Colonic mucosa (tissue), 4 donors: ENCODE results near the gene JMY. TPM values are rescaled to one million over a fixed set of nuclear protein-coding genes. Genes with fewer than 3 reads are reported as not detected.

Experiments used
- DNase-seq: peaks from one replicate; pipeline ENCODE4 v3.0.0-alpha.2; 2020
- H3K27ac ChIP-seq: fragments of 200-600 bp; one replicate; pipeline ENCODE4 v1.8.0; 2021
- H3K27me3 ChIP-seq: fragments of 200-600 bp; one replicate; pipeline ENCODE4 v1.8.0; 2021
- H3K36me3 ChIP-seq: fragments of 200-600 bp; one replicate; pipeline ENCODE4 v1.8.0; 2021
- H3K4me1 ChIP-seq: fragments of 200-600 bp; one replicate; pipeline ENCODE4 v1.8.0; 2021; ENCODE audit warnings: mild to moderate bottlenecking
- H3K4me3 ChIP-seq: fragments of 200-600 bp; one replicate; pipeline ENCODE4 v1.8.0; 2021
- H3K9ac ChIP-seq, 2 donors: one replicate each; pipeline ENCODE4 v1.7.0; 2013; ENCODE audit warnings: control low read depth in 2 of 2, low read depth in 2 of 2, low read length in 2 of 2
- H3K9me3 ChIP-seq: fragments of 200-600 bp; one replicate; pipeline ENCODE4 v1.8.0; 2021
- CTCF ChIP-seq: fragments of 200-600 bp; IDR thresholded peaks from one replicate; pipeline ENCODE4 v1.8.0; 2022; ENCODE audit warnings: antibody characterized with exemption, mild to moderate bottlenecking
- intact Hi-C: fragments of 100-400 bp; cut with DNase I; formaldehyde crosslinking; loops from one replicate; pipeline ENCODE4 v1.14.1; 2022
- total RNA-seq, 2 donors: library from RNA; stranded (reverse); fragmentation: NEBNext Ultra II Directional in 1 of 2; extraction: Animal tissue kit (Norgen Biotek cat#: 25700) in 1 of 2; gene quantifications; one replicate each; pipeline ENCODE4 v1.2.1, GENCODE V29; 2021
- donor health status: healthy.
- donor health status: DM: no; HTN: no; CAD: no.
- donor health status: DM: no; HTN: no; CAD: no.

The JMY gene
- total RNA-seq, 2 donors from 2014 or later, result 4.7 to 8.0 TPM

DNA sequence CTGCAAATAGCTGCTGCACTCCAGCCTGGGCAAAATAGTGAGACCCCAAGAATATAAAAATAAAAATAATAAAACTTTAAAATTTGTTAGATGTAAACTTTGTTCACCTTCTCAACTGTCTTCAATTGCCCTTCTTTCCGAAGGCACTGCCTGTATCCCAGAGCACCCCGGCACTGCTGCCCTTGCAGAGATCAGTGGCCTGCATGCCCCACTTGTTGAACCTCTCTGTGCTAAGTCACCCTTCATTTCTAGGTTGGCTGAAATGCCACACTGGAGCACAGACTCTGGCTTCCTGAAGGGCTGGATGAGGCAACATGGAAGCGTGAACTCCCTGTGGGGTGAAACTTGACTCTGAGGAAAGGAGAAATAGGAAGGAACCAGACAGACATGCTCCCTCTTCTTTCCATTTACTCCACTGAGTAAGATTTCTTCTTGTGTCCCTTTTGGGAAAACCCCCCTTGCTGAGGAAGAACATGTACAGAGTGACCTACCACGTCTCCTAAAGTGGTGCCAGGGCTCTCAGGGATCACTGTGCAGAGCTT is 8.4 kb upstream of the JMY start:
- H3K36me3 ChIP-seq, result no peaks in the 10 kb centered on the region
- no peak for TF ChIP-seq CTCF
- no peaks in the 10 kb centered on the region for H3K4me1 ChIP-seq
- H3K27me3 ChIP-seq, result no peaks in the 10 kb centered on the region
- no peak overlapping the region for H3K4me3 ChIP-seq
- no peaks in the 10 kb centered on the region for H3K9me3 ChIP-seq
- no peak overlapping the region for H3K9ac ChIP-seq
- intact Hi-C loops, result no loop called here
- DNase-seq, result no peak
- no peak overlapping the region for H3K27ac ChIP-seq

DNA sequence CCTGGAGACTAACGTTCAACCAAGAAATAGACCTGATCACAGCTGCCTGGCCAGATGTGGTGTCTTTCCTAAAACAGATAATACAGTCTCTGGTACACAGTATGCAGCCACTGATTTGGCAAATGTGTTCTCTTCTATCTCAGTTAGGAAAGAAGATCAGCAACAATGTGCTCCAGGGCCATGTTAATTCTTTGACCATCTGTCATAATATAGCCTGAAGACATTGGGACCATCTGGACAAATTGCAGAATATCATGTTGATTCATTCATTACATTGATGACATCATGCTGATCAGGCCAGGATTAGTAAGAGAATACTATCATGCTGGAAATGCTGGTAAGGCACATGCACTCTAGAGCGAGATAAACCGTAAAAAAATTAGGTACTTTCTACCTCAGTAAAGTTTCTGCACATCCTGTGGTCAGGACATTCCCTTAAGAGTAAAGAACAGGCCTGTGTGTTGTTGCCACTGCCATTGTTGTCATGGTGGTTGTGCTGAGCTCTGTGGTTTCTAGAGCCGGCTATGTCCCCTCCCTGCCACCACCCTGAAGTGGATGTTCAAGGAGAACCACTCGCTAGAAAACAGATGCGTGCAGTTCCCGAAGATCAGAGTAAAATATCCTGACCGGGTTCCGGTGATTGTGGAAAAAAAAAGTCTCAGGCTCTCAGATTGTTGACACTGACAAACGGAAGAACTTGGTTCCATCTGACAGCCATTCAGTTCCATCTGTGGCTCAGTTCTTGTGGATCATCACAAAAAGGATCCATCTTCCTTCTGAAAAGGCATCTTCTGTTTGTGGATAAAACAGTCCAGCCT is 6.4 kb upstream of the JMY start:
- H3K9me3 ChIP-seq, result no peaks in the 10 kb centered on the region
- H3K9ac ChIP-seq, result no peak overlapping the region
- no peak overlapping the region for H3K27ac ChIP-seq
- H3K4me1 ChIP-seq, result no peaks in the 10 kb centered on the region
- no peaks in the 10 kb centered on the region for H3K36me3 ChIP-seq
- DNase-seq, result no peak
- intact Hi-C loops, result no loop called here
- no peak overlapping the region for H3K4me3 ChIP-seq
- no peak for TF ChIP-seq CTCF
- no peaks in the 10 kb centered on the region for H3K27me3 ChIP-seq

GRCh38 chr5:79235261-79235633 is 684 bp upstream of the JMY start:
- Histone ChIP-seq H3K4me3 (peak overlapping the region; percentile 73), H3K9me3 (no peaks in the 10 kb centered on the region), H3K36me3 (no peaks in the 10 kb centered on the region), H3K9ac (peak overlapping the region; percentile 73 to 96), H3K27me3 (no peaks in the 10 kb centered on the region), H3K4me1 (peaks cover 3% of the 10 kb centered on the region), H3K27ac (peak overlapping the region; percentile 78)
- intact Hi-C loops, result no loop called here
- DNase-seq, result no peak
- TF ChIP-seq CTCF, result no peak

- H3K9me3 ChIP-seq, result no peaks in the 10 kb centered on the region
- no peak for TF ChIP-seq CTCF
- H3K27ac ChIP-seq, result peak overlapping the region; percentile 87
- peak overlapping the region; percentile 73 for H3K4me3 ChIP-seq
- H3K27me3 ChIP-seq, result no peaks in the 10 kb centered on the region
- peaks cover 3% of the 10 kb centered on the region for H3K4me1 ChIP-seq
- peak overlapping the region; percentile 87 to 96 for H3K9ac ChIP-seq
- intact Hi-C loops, result no loop called here
- DNase-seq, result peak; percentile 32
- no peaks in the 10 kb centered on the region for H3K36me3 ChIP-seq
These were observed 535 bp downstream of the JMY start for GRCh38 chr5:79236362-79236969.

GRCh38 chr5:79236970-79237739 is 1.2 kb downstream of the JMY start:
- Histone ChIP-seq H3K27ac (peak overlapping the region; percentile 87), H3K4me3 (peak overlapping the region; percentile 73), H3K9ac (peak overlapping the region; percentile 87 to 96), H3K27me3 (no peaks in the 10 kb centered on the region), H3K9me3 (no peaks in the 10 kb centered on the region), H3K36me3 (no peaks in the 10 kb centered on the region), H3K4me1 (peaks cover 3% of the 10 kb centered on the region)
- no peak for TF ChIP-seq CTCF
- peak; percentile 60 for DNase-seq
- intact Hi-C loops, result no loop called here
